Pancreas (tissue), 8 donors: Measurements from ENCODE around the gene TSEN15. TPM values are rescaled to one million over a fixed set of nuclear protein-coding genes. Genes with fewer than 3 reads are reported as not detected.

Experiments
- polyA plus RNA-seq, 2 donors: library from polyadenylated mRNA; stranded (reverse); fragments of 200-250 nt; gene quantifications; one replicate each; pipeline ENCODE4 v1.2.3, GENCODE V29; 2013
- total RNA-seq, 6 donors: library from RNA; stranded (reverse); fragmentation: NEBNext Ultra II Directional in 4 of 6; extraction: Animal tissue kit (Norgen Biotek cat#: 25700) in 4 of 6; gene quantifications; one replicate each; pipeline versions ENCODE4 v1.2.1 to v1.2.4, GENCODE V29; 2021 to 2023
- donor health status: healthy with polysubstance abuse.
- donor health status: DM: no; HTN: no; CAD: no; lungs with moderate emphysema.
- donor health status: DM: no; HTN: no; CAD: no.
- donor health status: Bipolar disorder and iron deficiency.
- donor health status: DM: yes; HTN: yes; CAD: no.
- donor health status: DM: no; HTN: no; CAD: no.
- donor health status: DM: no; HTN: no; CAD: no.
- donor health status: DM: yes; HTN: yes; CAD: no.

TSEN15 gene
- total and polyA plus RNA-seq, 8 donors, result 5.8 to 15.4 (median 9.9) TPM

Other genes with a start within 250 kb of the TSEN15 start
- 1 to 10 TPM; 2.8 to 9.1 (median 4.9) TPM for gene RGL1, start 246.6 kb upstream of the TSEN15 start, total RNA-seq
- 1 to 10 TPM; 3.6 to 6.6 TPM for gene RGL1, start 246.6 kb upstream of the TSEN15 start, polyA plus RNA-seq
- 1 to 10 TPM; 1.0 to 3.2 (median 1.6) TPM for gene COLGALT2, start 14.0 kb upstream of the TSEN15 start, total RNA-seq
- gene COLGALT2, start 14.0 kb upstream of the TSEN15 start, polyA plus RNA-seq, result 1 to 10 TPM; 1.3 to 3.2 TPM